Stromal cell of bone marrow (primary cell): ENCODE measurements around the gene SLC1A4.
A peak's percentile ranks its signal among the peaks of the same experiment; 100 is the strongest.

ENCODE experiments used
- DNase-seq: peaks from one replicate; pipeline ENCODE4 v3.0.0-alpha.2; 2012; ENCODE audit warnings: low read depth

Gene SLC1A4

DNA sequence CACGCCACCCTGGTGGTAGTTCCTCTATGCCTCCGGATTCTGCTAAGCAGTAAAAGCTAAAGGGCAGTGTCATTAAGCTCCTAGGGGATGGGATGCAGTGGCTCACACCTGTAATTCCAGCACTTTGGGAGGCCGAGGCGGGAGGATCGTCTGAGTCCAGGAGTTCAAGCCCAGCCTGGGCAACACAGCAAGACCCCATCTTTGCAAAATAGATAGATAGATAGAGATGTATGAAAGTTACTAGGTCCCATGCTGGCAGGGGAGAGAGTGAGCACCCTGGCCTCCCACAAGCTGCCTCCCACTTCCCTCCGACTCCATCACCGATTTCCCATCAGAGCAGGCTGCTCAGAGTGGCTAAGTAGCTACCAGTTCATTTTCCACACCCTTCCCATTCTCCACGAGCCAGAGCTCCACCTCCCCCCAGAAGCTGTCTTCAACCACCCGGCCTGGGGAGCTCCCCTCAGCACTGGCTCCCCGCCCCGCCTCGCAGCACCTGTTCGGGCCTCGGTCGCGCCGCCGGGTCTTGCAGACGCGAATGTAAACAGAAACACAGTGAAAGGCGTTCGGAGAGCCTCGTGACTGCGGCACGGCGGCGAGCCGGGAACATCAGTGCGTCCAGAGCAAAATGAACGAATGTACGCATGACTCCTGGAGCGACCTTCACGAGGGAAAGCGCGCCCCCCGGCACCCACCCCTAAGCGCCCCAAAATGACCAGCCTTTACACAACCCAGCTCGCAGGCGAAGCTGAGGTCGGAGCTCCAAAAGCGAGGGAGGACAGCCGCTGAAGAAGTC, 66.4 kb downstream of the SLC1A4 start:
- no peak for DNase-seq

DNA sequence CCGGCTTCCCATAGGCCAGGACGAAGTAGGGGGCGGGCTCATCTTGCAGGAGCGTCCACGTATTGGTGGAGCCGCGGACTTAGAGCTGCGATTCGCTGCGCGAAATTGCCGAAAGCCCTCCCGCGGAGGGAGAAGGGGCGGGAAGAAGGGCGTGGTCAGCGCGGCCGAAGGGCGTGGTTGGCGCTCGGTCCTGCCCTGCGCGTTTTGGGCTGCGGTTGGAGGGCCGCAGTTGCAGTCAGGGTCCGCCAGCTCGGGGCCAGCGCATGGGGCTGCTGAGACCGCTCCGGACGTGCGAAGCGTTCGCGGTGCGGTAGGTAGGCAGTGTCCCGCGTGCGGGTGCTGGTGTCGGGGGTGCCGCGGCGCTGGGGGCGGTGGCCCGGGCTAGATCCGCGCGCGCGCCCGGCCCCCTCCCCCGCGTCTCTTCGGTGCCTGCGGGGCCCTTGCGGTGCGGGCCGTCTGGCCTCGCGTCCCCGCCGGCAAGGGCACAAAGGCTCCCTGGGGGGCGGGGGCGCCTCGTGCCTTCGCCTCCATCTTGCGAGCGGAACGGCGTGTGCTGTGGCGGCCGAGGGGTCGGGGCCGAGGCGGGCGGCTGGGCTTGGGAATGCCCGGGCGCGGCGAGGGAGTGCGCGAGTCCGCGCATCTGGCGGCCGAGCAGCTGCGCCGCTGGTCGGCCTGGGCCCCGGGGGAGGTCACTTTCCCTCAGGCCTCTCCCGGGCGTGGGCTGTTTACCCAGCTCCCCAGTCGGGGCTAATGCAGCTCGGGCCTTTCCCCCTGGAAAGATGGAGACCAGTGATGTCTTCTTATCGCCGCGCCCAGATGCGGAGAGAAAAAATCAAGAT, 67.2 kb downstream of the SLC1A4 start, which contains the start of gene CEP68:
TSS of gene CEP68 (plus strand) at position 202 of the 839 bp plus-strand sequence. CDS start 13,029 bp downstream, outside the sequence.
- peak; percentile 95 for DNase-seq

DNA sequence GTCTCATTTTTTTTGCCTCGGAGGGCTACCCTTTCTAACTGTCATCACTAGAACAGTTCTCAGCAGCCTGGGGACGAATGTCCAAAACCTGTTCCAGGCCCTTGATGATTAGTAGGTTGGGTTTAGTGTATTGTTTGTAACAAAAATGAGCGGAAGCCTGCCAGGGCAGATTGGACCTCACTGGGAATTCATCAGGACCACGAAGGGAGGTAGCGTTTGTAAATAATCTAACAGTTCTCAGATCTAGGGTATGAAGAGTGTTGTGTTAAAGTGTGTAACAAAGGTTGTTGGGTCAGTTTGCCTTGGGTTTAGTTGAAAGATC, 67.8 kb downstream of the SLC1A4 start:
- DNase-seq: no peak

DNA sequence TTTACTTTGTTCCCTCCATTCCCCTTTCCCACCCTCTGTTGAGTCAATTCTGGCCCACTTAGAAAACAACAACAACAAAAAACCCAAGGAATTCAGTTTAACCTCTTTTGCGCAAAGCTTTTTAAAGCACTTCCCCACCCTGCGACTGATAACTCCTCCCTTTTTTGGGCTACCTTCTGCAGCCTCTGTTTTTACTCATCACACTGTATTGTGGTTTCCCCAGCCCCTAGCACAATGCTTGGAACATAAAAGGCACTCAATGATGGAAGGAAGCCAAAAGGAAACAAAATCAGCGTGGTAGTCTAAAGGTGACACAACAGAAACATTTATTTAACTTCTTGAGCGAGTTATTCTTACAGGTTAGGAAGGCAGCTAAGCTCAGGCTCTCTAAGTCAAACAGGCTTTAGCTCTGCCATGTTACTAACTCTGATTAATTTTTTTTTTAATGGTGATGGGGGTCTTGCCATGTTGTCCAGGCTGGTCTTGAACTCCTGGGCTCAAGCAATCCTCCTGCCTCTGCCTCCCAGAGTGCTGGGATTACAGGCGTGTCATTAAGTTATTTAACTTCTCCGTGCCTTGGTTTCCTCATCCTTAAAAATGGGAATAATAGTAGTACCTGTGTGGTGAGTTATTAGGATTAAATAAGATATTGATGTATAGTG, 68.3 kb downstream of the SLC1A4 start:
- no peak for DNase-seq

DNA sequence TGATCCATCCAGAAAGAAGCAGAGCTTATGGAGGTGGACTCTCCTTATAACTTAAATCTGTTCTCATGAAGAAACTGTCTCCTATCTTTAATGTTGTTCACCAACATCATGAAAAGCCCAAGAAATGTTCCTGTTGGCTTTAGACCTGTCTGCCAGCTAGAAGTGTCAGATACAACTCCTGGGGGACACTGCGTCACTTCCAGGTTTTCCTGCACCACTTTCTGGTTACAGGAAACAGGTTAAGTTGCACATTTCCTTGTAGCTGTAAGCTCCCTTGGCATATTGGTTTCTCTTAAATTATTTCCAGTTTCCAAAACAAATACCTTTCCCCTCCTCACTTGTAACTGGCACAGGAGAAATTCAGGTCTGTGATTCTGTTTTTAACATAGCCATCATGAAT, 69.9 kb downstream of the SLC1A4 start:
- DNase-seq: no peak

DNA sequence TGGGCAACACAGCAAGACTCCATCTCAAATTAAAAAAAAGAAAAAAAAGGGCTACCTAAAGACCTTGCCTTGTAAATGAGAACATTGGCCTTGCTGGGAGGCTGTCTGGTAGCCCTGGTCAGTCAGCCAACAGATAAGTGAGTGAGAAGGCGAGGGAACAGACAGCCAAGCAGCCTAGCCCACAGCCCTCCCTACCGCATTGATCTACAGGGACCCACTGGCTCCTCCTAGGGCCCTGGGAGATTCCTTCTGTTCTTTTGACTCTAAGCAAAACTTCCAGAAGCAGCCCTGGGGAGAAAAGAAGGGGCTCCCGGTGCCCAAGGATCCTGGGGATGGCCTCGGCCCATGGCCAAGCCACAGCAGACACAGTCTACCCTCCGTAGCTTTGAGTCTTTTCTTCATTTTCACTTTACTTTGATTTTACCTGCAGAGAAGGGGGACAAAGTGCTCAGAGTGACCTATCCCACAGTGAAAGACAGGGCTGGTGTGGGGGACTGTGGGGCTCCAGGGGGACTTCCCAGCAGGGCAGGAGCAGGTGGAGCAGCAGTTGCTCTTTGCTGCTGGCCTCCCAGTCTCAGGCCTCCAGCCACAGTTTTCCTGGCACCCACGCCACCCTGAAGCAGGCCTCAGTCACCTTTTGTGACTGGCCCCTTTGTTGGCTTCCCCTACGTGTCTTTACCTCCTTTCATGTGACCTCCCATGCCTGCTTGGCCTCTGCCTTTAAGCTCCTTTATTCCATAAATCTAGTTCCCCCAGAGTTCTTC, 72.1 kb downstream of the SLC1A4 start:
- DNase-seq: no peak

DNA sequence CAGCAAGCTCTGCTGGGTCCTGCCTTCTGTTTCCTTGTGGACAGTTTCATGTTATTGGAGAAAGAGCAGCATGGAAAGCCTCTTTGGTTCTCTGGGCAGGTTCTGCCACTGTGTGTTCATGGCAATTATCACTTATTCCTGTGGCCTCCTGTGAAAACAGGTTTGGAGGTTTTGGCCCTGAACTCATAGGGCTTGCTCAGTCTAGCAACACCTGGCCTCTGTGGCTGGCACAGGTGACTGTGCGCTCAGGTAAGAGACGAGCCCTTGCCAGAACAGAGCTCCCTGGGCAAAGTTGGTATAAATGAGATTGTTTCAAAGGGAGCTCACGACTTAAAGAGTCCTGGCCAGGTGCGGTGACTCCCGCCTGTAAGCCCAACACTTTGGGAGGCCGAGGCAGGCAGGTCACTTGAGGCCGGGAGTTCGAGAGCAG, 72.7 kb downstream of the SLC1A4 start:
- DNase-seq: no peak

DNA sequence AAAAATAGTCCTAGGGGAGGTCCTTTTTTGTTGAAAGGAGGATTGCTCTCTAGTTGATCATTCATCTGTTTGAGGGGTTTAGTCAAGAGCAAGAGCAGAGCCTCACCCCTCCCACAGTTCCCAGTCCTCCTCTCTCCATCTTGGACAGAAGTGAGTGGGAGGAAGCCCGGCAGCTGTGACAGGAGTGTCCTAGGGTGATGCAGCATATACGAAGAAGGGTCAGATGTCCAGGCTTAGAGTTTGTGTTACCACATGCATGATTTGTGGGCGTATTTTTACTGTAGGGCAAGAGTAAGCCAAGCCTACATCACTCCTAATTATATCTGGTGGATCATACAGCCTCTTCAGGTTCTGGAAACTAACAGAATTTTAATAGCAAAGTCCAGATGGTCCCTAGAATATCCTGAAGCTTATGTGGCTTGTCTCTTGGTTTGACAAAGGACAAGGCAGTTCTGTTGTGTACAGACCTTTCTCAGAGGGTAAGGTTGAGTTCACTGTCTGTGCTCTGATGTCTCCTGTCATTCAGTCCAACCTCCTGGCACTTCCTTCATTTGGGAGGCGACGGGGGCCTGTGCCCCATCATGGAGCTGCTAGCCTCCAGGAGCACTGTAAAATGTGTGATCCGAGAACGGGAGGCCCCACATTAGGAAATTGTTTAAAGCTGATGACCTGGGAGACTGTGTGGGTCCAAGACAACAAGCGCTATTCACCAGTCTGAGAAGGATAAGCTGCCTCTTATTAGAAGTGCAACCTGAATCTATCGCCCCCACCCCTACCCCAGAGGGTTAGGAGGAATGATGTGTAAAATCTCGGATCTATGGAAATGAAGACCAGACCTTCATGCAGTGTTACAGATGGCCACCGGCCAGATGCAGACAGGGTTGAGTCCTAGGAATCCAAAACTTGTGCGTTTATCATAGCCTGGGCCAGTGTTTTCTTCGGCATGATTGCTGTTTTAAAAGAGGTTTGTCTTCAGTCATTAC, 73.9 kb downstream of the SLC1A4 start:
- no peak for DNase-seq

DNA sequence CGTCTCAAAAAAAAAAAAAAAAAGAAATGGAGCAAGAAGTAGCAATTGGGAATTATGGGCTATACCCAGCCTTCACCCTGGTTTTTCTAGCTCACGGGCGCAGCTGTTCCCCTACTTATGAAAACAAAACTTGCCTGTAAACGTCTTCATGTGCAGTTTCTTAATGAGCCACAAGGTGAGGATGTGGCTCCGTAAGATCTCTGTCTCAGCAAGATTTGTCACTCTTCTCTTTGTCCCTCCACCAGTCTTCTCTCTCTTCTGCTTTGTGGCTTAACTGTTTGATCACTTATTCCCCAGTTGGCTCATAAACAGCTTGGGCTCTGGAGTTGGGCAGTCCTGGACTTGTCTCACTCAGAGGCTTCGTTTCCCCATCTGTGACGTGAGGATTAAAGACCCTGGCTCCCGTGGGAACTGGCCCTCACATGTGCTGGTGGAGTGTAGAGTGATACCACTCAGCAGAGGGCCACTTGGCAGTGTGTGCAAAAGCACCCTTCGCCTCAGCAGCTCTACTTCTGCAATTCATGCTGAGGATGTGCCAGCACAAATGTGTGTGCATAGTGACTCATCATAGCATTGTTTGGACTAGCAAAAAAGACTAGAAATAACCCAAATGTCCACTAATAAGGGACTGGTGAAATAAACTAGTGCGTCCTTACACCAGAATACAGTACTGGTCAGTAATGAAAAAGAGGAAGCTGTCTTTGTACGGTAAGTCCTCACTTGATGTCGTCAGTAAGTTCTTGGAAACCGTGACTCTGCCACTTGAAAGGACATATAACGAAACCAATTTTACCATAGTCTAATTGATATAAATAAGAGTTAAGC, 75.7 kb downstream of the SLC1A4 start:
- peak; percentile 90 for DNase-seq

DNA sequence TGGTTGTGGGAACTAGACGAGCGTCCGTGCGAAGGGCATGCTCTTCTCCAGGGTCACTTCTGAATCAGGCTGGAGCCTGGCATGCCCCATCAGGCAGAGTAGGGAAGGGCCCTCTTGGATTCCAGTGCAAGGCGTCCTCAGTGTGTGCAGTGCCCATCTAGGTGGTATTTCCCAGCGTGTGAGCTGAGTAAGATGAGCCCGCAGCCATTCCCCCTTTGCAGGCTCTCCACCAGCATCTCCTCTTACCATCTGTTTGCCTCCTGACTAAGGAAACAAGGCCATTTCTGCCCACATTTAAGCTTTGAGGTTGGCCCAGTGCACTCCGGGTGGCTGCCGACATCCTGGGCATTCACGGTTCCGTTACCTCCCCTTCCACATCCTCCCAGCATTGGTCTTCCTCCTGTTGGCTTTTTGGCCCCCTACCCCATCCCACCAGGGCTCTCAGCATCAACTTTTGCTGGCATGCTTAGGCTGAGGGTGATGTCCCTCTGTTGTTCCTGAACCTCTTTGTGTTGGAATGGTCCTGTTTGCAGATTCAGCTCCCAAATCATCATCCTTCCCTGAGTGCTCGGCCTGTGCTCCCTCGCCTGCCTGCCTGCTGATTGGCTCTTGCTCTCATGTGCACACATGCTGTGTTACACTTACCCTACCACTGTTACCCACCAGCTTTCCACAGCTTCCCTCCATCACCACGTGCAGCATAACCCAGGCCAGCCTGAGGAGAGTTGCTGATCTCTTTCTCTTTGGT, 78.8 kb downstream of the SLC1A4 start:
- no peak for DNase-seq

DNA sequence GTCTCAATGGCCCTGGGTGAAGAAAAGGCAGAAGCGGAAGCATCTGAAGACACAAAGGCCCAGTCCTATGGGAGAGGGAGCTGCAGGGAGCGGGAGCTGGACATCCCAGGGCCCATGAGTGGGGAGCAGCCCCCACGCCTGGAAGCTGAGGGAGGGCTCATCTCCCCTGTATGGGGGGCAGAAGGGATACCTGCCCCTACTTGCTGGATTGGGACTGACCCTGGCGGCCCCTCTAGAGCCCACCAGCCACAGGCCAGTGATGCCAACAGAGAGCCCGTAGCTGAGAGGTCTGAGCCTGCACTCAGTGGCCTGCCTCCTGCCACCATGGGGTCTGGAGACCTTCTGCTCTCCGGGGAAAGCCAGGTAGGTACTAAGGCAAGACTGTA, 80.2 kb downstream of the SLC1A4 start:
- no peak for DNase-seq

DNA sequence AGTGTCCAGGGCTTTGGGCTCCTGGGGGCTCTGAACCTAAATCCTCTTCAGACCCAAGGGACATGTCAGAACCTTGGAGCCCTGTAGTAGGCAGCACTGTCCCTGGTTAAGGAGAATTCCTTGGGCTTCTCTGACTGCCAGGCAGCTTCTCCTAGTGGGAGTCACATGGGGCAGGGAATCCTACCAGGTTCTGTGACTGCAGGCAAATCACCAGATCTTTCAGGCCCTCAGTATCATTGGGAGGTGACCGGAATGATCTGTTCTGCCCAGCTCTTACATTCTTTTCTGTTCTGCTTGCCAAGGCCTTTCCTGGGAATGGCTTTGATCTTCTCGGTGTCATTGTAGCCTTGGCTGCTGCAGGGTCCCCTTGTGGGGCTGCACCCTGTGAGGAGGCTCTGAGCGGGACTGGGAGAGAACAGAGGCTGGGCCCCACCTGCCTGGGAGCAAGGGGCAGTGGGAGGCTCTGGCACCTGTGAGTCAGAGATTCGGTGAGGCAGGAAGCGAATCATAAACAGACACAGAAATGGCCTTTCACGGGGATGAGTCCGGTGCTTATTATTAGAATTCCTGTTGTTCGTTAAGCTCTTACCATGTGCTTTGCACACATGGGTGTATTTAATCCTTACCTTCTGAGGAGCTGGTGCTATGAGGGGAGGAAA, 81.1 kb downstream of the SLC1A4 start:
- no peak for DNase-seq

DNA sequence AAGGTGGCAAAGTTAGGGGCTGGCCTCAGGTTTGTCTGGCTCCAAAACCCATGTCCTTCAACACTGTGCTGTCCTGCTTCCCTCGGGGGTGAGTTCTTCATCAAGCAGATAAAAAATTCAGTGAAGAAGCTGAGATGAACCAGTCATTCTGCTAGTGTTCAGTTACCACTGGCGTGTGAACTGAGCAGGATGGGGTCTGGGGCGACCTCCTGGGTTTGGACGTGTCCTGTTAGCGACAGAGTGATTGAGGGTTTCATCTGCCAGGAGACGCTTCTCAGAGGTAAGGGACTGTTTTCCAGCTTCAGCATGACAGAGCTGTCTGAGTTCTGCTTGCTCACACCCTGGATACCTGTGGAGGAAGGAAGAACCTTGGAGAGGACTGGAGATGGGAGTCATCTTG, 81.7 kb downstream of the SLC1A4 start:
- no peak for DNase-seq

DNA sequence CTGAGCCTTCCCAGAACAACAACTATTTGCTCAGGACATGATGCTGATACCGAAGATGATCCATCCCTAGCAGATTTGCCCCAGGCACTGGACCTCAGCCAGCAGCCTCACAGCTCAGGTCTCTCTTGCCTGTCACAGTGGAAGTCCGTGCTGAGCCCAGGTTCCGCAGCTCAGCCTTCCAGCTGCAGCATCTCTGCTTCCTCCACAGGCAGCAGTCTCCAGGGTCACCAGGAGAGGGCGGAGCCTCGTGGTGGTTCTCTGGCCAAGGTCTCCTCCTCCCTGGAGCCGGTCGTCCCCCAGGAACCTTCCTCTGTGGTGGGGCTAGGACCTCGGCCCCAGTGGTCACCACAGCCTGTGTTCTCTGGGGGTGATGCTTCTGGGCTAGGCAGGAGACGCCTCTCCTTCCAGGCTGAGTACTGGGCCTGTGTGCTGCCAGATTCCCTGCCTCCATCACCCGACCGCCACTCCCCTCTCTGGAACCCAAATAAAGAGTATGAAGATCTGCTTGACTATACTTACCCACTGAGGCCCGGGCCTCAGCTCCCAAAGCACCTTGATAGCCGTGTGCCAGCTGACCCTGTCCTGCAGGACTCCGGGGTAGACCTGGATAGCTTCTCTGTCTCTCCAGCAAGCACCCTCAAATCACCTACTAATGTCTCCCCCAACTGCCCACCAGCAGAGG, 82.4 kb downstream of the SLC1A4 start:
- no peak for DNase-seq

DNA sequence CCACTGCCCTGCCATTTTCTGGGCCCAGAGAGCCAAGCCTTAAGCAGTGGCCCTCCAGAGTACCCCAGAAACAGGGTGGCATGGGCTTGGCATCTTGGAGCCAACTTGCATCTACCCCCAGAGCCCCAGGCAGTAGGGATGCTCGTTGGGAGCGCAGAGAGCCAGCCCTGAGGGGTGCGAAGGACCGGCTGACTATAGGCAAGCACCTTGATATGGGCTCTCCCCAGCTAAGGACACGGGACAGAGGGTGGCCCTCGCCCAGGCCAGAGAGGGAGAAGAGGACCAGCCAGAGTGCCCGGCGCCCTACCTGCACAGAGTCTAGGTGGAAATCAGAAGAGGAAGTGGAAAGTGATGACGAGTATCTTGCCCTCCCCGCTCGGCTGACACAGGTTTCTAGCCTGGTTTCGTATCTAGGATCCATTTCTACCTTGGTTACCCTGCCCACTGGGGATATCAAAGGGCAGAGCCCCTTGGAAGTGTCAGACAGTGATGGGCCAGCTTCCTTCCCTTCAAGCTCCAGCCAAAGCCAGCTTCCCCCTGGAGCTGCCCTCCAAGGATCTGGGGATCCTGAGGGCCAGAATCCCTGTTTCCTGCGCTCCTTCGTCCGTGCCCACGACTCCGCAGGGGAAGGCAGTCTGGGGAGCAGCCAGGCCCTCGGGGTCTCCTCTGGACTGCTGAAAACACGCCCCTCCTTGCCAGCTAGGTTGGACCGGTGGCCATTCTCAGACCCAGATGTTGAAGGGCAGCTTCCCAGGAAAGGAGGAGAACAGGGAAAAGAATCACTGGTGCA, 83.2 kb downstream of the SLC1A4 start:
- no peak for DNase-seq
